NOMO-1 treated with DMSO at 0.1 percent for 48 hours (cell line): ENCODE measurements around the gene SETBP1.
A peak's percentile ranks its signal among the peaks of the same experiment; 100 is the strongest.

Experiments used
- DNase-seq: peaks from one replicate; lab custom pipeline; 2025; ENCODE audit not compliant: unreplicated experiment; lab: John Stamatoyannopoulos, UW

The SETBP1 gene

DNA sequence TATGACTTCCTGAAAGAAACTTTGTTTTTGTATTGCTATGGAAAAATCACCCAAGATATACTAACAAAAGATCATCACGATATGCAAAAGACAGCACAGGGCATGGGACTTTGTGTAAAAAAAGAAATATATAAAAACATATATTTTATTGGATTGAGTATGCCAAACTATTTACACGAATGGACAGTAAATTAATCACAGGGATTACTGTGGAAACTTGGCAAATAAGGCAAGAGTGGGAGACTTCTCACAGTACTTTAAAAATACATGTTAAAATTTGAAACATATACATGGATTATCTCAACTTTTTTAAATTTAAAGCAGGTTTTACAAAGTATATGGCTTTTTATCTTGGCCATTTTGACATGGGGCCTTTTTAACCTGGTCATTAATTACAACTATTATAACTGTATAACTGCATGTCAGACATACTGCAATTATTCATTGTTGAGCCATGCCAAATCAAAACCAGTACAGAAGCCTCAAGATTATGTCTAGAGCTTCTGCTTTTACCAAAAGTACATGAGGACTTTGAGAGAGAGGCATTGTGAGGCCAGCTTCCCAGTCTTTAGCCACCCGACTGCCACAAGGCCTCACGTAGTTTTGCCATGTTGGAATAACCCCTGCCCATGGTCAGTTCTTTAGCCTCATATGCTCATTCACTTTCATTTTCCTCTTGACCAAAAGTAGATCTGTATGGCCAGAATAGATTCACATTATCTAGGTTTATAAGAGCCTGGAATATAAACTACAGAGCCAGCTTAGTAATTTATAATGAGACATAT, 419.8 kb downstream of the SETBP1 start:
- DNase-seq, result peak; percentile 28

DNA sequence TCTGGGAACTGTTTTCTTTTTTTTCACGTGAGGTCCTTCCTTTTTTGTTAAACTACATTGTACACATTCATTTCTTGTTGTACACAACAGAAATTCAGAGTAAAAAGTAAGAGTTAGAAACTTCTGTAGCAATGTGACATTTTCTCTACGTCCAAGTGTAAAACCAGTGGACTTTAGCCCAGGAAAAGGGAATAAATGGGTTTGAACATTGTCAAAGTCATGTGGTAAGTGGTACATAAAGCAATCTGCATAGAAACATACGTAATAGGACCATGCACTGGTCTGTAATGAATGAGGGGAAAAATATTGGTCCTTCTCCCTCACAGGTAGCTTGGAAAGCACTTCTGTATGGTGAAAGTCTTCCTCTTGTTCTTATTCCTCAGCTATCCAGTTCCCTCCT, 421.4 kb downstream of the SETBP1 start:
- DNase-seq, result no peak

- peak; percentile 56 for DNase-seq
These were observed 422.2 kb downstream of the SETBP1 start for GRCh38 chr18:45102863-45103262.

- peak; percentile 70 for DNase-seq
These were observed 422.8 kb downstream of the SETBP1 start for GRCh38 chr18:45103319-45104048.

DNA sequence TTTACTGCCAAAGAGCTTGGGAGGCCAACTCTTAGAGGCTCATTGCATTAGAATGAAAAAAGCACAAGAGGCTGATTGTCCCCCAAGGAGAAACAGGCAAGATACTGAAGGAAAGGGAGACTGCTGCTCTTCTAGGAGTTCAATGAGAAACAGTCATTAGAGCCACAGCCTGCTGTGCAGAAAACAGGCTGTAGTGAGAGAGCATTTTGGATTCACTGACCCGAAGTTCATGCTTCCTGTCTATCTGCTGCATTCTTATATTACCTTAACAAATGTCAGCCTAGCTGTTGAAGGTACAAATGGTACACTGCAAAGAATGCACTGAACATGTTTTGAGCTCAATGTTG, 423.3 kb downstream of the SETBP1 start:
- no peak for DNase-seq

GRCh38 chr18:45106331-45106774, 425.7 kb downstream of the SETBP1 start:
- DNase-seq, result peak; percentile 98

DNA sequence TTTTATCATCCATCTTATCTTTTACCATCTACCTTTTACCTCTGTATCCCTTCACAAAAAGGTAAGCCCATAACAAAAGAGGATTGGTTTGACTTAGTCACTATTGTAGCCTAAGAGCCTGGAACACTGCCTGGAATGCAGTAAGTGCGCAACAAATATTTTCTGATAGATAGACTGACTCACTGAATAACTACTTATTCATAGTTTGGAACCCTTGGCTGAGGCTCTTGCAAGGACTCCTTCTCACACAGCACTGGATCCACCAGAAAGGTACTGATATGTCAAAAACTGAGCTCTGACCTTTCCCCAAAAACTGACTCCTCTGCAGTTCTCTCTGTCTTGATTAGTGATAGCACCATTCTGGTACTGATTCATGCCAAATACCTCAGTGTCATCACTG, 426.7 kb downstream of the SETBP1 start:
- DNase-seq, result no peak

DNA sequence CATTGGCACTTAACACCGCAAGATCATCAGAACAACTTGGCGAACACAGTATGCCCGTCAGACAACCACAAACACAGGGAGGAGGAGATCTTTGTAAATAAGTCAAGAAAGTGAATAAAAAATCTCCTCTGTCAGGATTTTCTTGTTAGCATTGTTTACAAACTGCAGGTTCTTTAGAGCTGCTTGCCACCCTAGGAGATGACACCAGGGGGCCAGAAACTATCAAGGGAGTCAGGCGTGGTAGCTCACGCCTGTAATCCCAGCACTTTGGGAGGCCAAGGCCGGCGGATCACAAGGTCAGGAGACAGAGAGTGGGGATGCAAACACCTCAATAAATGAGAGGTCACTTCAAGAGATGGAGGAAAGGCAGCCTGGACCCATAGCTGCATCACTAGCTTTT, 428.1 kb downstream of the SETBP1 start:
- no peak for DNase-seq

DNA sequence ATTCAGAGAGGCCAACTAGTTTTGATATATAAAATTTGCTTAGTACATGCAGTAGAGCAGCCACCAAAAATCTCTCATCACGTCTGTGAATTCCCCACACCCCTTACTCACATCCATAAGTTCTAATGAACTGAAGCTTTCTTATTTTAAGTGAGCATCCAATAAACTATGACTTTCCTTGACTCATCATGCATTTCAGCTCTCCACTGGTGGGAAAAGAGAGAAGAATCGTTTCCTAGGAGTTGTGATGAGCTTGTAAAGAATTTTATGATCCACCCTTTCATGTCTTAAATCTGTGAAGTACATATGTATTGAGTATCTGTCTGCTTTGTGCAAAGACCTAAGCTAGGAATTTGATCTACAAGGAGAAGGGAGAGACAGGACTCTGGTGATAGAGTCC, 428.6 kb downstream of the SETBP1 start:
- no peak for DNase-seq

DNA sequence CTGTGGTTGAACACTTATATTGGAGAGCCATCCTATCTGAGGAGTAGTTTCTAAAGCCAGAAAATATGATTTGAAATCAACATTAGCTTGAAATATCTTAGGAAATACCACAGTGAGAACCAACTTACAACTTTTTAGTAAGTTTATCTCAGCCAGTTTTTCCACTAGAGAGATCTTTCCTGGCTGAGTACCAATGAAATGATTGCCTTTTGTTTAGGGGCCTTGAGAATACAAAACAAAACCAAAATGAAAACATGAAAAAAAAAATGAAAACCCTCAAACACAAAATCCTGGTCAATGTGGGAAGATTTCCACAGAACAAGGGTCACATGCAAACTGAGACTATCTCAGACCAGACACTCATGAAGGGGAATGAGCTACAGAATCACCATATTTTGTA, 429.0 kb downstream of the SETBP1 start:
- no peak for DNase-seq

DNA sequence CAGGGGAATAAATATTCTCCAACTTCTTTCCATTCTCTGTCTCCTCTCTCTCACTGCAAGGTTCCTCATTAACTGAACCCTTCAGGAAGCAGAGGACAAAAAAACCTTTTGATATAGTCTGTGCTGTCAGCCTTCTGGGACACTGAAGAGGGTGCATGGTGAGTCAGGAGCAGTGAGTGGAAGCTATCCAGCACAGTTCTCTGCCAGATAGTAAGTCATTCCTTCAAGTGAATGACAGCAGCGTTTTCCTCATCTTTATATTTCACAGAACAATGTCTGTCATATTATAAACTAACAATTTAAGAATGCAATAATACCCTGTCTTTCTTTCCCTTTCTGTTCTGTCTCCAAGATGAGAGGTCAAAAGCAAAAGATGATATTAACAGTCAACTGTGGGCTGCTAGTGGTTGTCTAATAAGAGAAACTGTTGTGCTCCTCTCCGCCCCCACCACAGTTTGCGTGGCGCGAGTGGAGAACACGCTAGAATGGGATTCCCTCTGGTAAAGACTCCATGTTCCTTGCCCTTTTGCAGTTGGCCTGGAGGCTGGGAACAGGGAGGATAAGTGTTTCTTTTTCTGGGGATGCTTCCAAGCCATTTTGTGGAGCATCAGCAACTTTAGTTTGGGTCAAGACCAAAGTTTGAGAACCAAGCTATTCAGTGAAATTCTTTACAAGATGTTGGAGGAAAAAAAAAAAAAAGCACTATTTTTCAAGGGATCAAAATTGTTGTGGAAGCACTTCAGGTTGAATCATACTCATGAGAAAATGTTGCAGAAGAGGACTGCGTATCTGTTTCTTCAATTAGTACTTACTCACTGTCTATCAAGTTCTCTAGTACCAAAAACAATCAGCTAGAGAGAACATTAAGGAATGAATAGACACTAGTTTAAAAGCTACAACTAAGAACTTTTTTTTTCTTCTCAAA, 430.2 kb downstream of the SETBP1 start:
- no peak for DNase-seq

- DNase-seq, result no peak
These were observed 430.8 kb downstream of the SETBP1 start for GRCh38 chr18:45111502-45111848.

DNA sequence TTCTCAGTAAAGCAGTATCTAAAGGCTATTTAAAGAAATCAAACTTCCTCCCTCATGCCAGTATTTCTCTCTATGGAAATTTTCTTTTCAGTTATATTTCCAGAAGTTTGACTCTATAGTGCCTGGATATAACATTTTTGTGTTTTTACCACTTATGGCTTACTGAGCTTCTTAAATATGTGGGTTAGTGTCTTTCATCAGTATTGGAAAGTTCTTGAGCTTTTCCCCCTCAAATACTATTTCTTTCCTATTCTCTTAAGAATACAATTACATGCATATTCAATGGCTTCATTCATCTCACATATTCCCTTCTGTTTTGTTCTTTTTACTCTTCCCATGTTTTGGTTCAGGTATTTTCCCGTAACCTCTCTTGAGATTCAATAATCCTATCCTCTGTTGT, 432.0 kb downstream of the SETBP1 start:
- no peak for DNase-seq

- no peak for DNase-seq
These were observed 435.4 kb downstream of the SETBP1 start for GRCh38 chr18:45116116-45116515.
